ENCODE measurements around the gene TANGO6. TPM values are rescaled to one million over a fixed set of nuclear protein-coding genes. Genes with fewer than 3 reads are reported as not detected.
A peak's percentile ranks its signal among the peaks of the same experiment; 100 is the strongest.
"Not testable (repeated sequence)": the region's sequence is repeated elsewhere in the genome, so short reads cannot be mapped to it uniquely, and the experiment has no call there.

The TANGO6 gene
- total RNA-seq, 8 experiments from 2014 or later, result 6.4 to 18.6 (median 7.7) TPM

GRCh38 chr16:69040144-69040909, 197.0 kb downstream of the TANGO6 start:
- ATAC-seq (replicated peaks in 6 of 8), result peak in 2 of 8 experiments; percentile 29 to 46
- 78 to 98% (median 90%) methylated on average over 2 to 6 of the region's 6 CpGs; no CpG with 5 or more reads in 1 of the 10 experiments for WGBS, 10 experiments
- Histone ChIP-seq H3K27ac (no peak overlapping the region), H3K4me3 (no peak overlapping the region), H3K4me1 (replicated peaks in 1 of 2) (no peaks in the 10 kb centered on the region)
- in situ Hi-C loops (cut with MboI; ENCODE audit: low pct_unique_long_range_greater_than_20kb in 2 of 9, low sequenced_read_pairs in 9 of 9, unreplicated experiment in 9 of 9), result no loop called here

- ATAC-seq (replicated peaks in 6 of 8), result no peak
- in situ Hi-C loops (cut with MboI; ENCODE audit: low pct_unique_long_range_greater_than_20kb in 2 of 9, low sequenced_read_pairs in 9 of 9, unreplicated experiment in 9 of 9), result no loop called here
- WGBS, 10 experiments, result 62 to 100% (median 100%) methylated on average over 1 to 3 of the region's 4 CpGs; no CpG with 5 or more reads in 5 of the 10 experiments
- H3K4me1 ChIP-seq (replicated peaks in 1 of 2), result no peaks in the 10 kb centered on the region
- H3K27ac ChIP-seq, result no peak overlapping the region
- no peak overlapping the region for H3K4me3 ChIP-seq
Observed at GRCh38 chr16:69048328-69049120, 205.2 kb downstream of the TANGO6 start.

- H3K4me3 ChIP-seq, result no peak overlapping the region
- WGBS, 10 experiments, result 80 to 100% (median 96%) methylated on average over 1 to 5 of the region's 5 CpGs; no CpG with 5 or more reads in 1 of the 10 experiments
- H3K4me1 ChIP-seq (replicated peaks in 1 of 2), result no peaks in the 10 kb centered on the region
- ATAC-seq (replicated peaks in 6 of 8), result no peak
- no peak overlapping the region for H3K27ac ChIP-seq
- in situ Hi-C loops (cut with MboI; ENCODE audit: low pct_unique_long_range_greater_than_20kb in 2 of 9, low sequenced_read_pairs in 9 of 9, unreplicated experiment in 9 of 9), result no loop called here
Observed at GRCh38 chr16:69049146-69049545, 205.8 kb downstream of the TANGO6 start.

GRCh38 chr16:69049603-69050375, 206.5 kb downstream of the TANGO6 start:
- ATAC-seq (replicated peaks in 6 of 8), result no peak
- no peaks in the 10 kb centered on the region for H3K4me1 ChIP-seq (replicated peaks in 1 of 2)
- in situ Hi-C loops (cut with MboI; ENCODE audit: low pct_unique_long_range_greater_than_20kb in 2 of 9, low sequenced_read_pairs in 9 of 9, unreplicated experiment in 9 of 9), result no loop called here
- H3K4me3 ChIP-seq, result no peak overlapping the region
- H3K27ac ChIP-seq, result no peak overlapping the region
- 78 to 100% (median 92%) methylated on average over 1 to 5 of the region's 5 CpGs for whole genome bisulfite sequencing, 10 experiments

- H3K4me3 ChIP-seq; H3K27ac ChIP-seq; in situ Hi-C loops (cut with MboI; ENCODE audit: low pct_unique_long_range_greater_than_20kb in 2 of 9, low sequenced_read_pairs in 9 of 9, unreplicated experiment in 9 of 9); H3K4me1 ChIP-seq (replicated peaks in 1 of 2); ATAC-seq (replicated peaks in 6 of 8): not testable (repeated sequence)
- WGBS, 10 experiments, result 93 to 100% (median 98%) methylated on average over 1 to 3 of the region's 3 CpGs; no CpG with 5 or more reads in 2 of the 10 experiments
Observed at GRCh38 chr16:69051517-69051830, 208.1 kb downstream of the TANGO6 start.

- in situ Hi-C loops (cut with MboI; ENCODE audit: low pct_unique_long_range_greater_than_20kb in 2 of 9, low sequenced_read_pairs in 9 of 9, unreplicated experiment in 9 of 9), result no loop called here
- WGBS, 10 experiments, result 83 to 100% (median 91%) methylated on average over 1 to 3 of the region's 3 CpGs; no CpG with 5 or more reads in 4 of the 10 experiments
- no peak for ATAC-seq (replicated peaks in 6 of 8)
- Histone ChIP-seq H3K27ac (no peak overlapping the region), H3K4me1 (replicated peaks in 1 of 2) (no peaks in the 10 kb centered on the region), H3K4me3 (no peak overlapping the region)
Observed at GRCh38 chr16:69055008-69055407, 211.7 kb downstream of the TANGO6 start.

- in situ Hi-C loops (cut with MboI; ENCODE audit: low pct_unique_long_range_greater_than_20kb in 2 of 9, low sequenced_read_pairs in 9 of 9, unreplicated experiment in 9 of 9), result no loop called here
- Histone ChIP-seq H3K4me3 (no peak overlapping the region), H3K27ac (no peak overlapping the region), H3K4me1 (replicated peaks in 1 of 2) (no peaks in the 10 kb centered on the region)
- ATAC-seq (replicated peaks in 6 of 8), result peak in 3 of 8 experiments; percentile 63 to 67 (median 63)
- WGBS, 10 experiments, result 67 to 83% (median 80%) methylated on average over 1 of the region's 1 CpG; no CpG with 5 or more reads in 5 of the 10 experiments
Observed at GRCh38 chr16:69055980-69056379, 212.6 kb downstream of the TANGO6 start.

- Histone ChIP-seq H3K27ac (no peak overlapping the region), H3K4me3 (no peak overlapping the region), H3K4me1 (replicated peaks in 1 of 2) (no peaks in the 10 kb centered on the region)
- WGBS, 10 experiments, result 0 to 100% (median 82%) methylated on average over 1 to 3 of the region's 3 CpGs; no CpG with 5 or more reads in 1 of the 10 experiments
- in situ Hi-C loops (cut with MboI; ENCODE audit: low pct_unique_long_range_greater_than_20kb in 2 of 9, low sequenced_read_pairs in 9 of 9, unreplicated experiment in 9 of 9), result no loop called here
- peak in 3 of 8 experiments; percentile 42 to 61 (median 48) for ATAC-seq (replicated peaks in 6 of 8)
Observed at GRCh38 chr16:69056421-69056820, 213.1 kb downstream of the TANGO6 start.

GRCh38 chr16:69057400-69058378, 214.4 kb downstream of the TANGO6 start:
- no peak overlapping the region for H3K27ac ChIP-seq
- peak in 5 of 8 experiments; percentile 32 to 92 (median 52) for ATAC-seq (replicated peaks in 6 of 8)
- H3K4me1 ChIP-seq (replicated peaks in 1 of 2), result no peaks in the 10 kb centered on the region
- WGBS, 10 experiments, result 62 to 100% (median 96%) methylated on average over 1 to 7 of the region's 11 CpGs
- no peak overlapping the region for H3K4me3 ChIP-seq
- in situ Hi-C loops (cut with MboI; ENCODE audit: low pct_unique_long_range_greater_than_20kb in 2 of 9, low sequenced_read_pairs in 9 of 9, unreplicated experiment in 9 of 9), result no loop called here

GRCh38 chr16:69063491-69063890, 220.2 kb downstream of the TANGO6 start:
- ATAC-seq (replicated peaks in 6 of 8); H3K4me3 ChIP-seq; H3K4me1 ChIP-seq (replicated peaks in 1 of 2); in situ Hi-C loops (cut with MboI; ENCODE audit: low pct_unique_long_range_greater_than_20kb in 2 of 9, low sequenced_read_pairs in 9 of 9, unreplicated experiment in 9 of 9); H3K27ac ChIP-seq: not testable (repeated sequence)
- WGBS, 10 experiments, result 80 to 100% (median 92%) methylated on average over 1 to 4 of the region's 8 CpGs; no CpG with 5 or more reads in 1 of the 10 experiments

- H3K27ac ChIP-seq, result no peak overlapping the region
- 40 to 100% (median 83%) methylated on average over 1 of the region's 2 CpGs; no CpG with 5 or more reads in 4 of the 10 experiments for WGBS, 10 experiments
- no peaks in the 10 kb centered on the region for H3K4me1 ChIP-seq (replicated peaks in 1 of 2)
- ATAC-seq (replicated peaks in 6 of 8), result peak in 3 of 8 experiments; percentile 69 to 86 (median 79)
- H3K4me3 ChIP-seq, result no peak overlapping the region
- in situ Hi-C loops (cut with MboI; ENCODE audit: low pct_unique_long_range_greater_than_20kb in 2 of 9, low sequenced_read_pairs in 9 of 9, unreplicated experiment in 9 of 9), result no loop called here
Observed at GRCh38 chr16:69064124-69064763, 220.9 kb downstream of the TANGO6 start.

All from motor neuron (in vitro differentiated cells).